Measurements from ENCODE around the gene TNIK. TPM values are rescaled to one million over a fixed set of nuclear protein-coding genes. Genes with fewer than 3 reads are reported as not detected.

TNIK gene
- total and polyA plus RNA-seq, 10 of the 15 experiments (the other 5 are each of a cell fraction or from before 2014, with no cell fraction given) = 13.9 to 74.3 (median 48.2) TPM

DNA sequence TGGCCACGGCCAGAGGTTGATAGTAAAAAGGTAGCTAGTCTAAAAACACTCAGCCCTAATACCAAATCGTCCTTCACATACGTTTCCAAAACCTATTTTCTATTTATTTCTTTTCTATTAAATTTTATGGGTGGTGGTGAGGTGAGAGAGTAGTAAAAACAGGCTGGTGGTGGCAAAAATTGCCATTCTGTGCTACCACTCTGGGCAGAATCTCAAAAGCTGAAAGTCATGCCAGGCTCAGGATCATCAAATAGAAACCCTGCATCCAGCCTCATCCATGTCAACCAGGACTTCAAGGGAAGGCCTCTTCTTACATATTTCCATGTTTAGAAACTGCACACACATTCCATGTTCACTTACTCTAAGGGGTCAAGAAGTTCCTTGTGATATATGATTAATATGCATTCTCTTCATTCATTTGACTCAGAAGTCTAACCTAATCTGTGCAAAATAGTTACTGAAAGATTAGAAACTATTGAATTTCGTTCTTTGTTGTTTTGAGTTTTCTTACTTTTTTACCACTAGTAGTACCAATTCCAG lies 153.1 kb downstream of the TNIK start:
- H3K9ac ChIP-seq (ENCODE audit: control insufficient read depth, insufficient read depth, low read length) = no peak overlapping the region
- no peak overlapping the region for H3K4me3 ChIP-seq
- no peaks in the 10 kb centered on the region for H4K20me1 ChIP-seq (ENCODE audit: control insufficient read depth, insufficient read depth)
- FAIRE-seq (no peak), DNase-seq (ENCODE audit: low read depth, low spot score) (no peak), ATAC-seq (peak; percentile 10)
- H3K36me3 ChIP-seq (ENCODE audit: control insufficient read depth in 2 of 2, insufficient read depth in 2 of 2, low read length in 1 of 2) = no peaks in the 10 kb centered on the region
- no peaks in the 10 kb centered on the region for H3K27me3 ChIP-seq (replicated peaks in 1 of 2; ENCODE audit: control insufficient read depth in 2 of 2, insufficient read depth in 2 of 2, low read length in 1 of 2)
- H3K27ac ChIP-seq (ENCODE audit: control insufficient read depth, insufficient read depth) = peak overlapping the region; percentile 35
- peaks cover 19% of the 10 kb centered on the region; the same call in 2 of the 3 replicates for H3K9me3 ChIP-seq (replicated peaks; ENCODE audit: control insufficient read depth, insufficient read depth, low read length)
- POLR2A ChIA-PET = interaction anchor here (0.6 kb wide), 1 partner anchor 51 kb away, joined by 4 read pairs; no protein-coding TSS in a partner anchor
- H2AFZ ChIP-seq (ENCODE audit: control insufficient read depth, low read depth, low read length) = no peak overlapping the region
- H3K79me2 ChIP-seq (ENCODE audit: control insufficient read depth, insufficient read depth, low read length) = peaks cover 83% of the 10 kb centered on the region
- CTCF ChIA-PET = no interaction called here
- intact Hi-C loops (cut with micrococcal nuclease; ENCODE audit: unreplicated experiment) = no loop called here
- BruUV-seq (replicated peaks) = no TSS peak
- H3K4me2 ChIP-seq (ENCODE audit: control insufficient read depth, insufficient read depth) = no peak overlapping the region
- SMC1A ChIA-PET (ENCODE audit: uncharacterized antibody, unreplicated experiment) = interaction anchor here (1.2 to 1.9 kb wide), 6 partner anchors 10 to 41 kb away, joined by 3 to 6 read pairs (median 4); no protein-coding TSS in a partner anchor
- in situ Hi-C loops (cut with MboI) = no loop called here
- TF ChIP-seq IRF4 (IDR thresholded peaks at IDR 0.05; ENCODE audit: low read depth, low read length) (no peak), MTA3 (IDR thresholded peaks at IDR 0.05; ENCODE audit: borderline replicate concordance, low read length) (no peak), WRNIP1 (IDR thresholded peaks at IDR 0.05; ENCODE audit: borderline replicate concordance, low read depth, low read length) (no peak)
- TF ChIP-seq, protein P1, sequence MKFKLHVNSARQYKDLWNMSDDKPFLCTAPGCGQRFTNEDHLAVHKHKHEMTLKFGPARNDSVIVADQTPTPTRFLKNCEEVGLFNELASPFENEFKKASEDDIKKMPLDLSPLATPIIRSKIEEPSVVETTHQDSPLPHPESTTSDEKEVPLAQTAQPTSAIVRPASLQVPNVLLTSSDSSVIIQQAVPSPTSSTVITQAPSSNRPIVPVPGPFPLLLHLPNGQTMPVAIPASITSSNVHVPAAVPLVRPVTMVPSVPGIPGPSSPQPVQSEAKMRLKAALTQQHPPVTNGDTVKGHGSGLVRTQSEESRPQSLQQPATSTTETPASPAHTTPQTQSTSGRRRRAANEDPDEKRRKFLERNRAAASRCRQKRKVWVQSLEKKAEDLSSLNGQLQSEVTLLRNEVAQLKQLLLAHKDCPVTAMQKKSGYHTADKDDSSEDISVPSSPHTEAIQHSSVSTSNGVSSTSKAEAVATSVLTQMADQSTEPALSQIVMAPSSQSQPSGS (IDR thresholded peaks at IDR 0.05; ENCODE audit: low read length) = no peak
- TF ChIP-seq, protein P2, sequence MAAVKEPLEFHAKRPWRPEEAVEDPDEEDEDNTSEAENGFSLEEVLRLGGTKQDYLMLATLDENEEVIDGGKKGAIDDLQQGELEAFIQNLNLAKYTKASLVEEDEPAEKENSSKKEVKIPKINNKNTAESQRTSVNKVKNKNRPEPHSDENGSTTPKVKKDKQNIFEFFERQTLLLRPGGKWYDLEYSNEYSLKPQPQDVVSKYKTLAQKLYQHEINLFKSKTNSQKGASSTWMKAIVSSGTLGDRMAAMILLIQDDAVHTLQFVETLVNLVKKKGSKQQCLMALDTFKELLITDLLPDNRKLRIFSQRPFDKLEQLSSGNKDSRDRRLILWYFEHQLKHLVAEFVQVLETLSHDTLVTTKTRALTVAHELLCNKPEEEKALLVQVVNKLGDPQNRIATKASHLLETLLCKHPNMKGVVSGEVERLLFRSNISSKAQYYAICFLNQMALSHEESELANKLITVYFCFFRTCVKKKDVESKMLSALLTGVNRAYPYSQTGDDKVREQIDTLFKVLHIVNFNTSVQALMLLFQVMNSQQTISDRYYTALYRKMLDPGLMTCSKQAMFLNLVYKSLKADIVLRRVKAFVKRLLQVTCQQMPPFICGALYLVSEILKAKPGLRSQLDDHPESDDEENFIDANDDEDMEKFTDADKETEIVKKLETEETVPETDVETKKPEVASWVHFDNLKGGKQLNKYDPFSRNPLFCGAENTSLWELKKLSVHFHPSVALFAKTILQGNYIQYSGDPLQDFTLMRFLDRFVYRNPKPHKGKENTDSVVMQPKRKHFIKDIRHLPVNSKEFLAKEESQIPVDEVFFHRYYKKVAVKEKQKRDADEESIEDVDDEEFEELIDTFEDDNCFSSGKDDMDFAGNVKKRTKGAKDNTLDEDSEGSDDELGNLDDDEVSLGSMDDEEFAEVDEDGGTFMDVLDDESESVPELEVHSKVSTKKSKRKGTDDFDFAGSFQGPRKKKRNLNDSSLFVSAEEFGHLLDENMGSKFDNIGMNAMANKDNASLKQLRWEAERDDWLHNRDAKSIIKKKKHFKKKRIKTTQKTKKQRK (IDR thresholded peaks at IDR 0.05; ENCODE audit: low read depth, low read length) = no peak
- TF ChIP-seq, protein P3, sequence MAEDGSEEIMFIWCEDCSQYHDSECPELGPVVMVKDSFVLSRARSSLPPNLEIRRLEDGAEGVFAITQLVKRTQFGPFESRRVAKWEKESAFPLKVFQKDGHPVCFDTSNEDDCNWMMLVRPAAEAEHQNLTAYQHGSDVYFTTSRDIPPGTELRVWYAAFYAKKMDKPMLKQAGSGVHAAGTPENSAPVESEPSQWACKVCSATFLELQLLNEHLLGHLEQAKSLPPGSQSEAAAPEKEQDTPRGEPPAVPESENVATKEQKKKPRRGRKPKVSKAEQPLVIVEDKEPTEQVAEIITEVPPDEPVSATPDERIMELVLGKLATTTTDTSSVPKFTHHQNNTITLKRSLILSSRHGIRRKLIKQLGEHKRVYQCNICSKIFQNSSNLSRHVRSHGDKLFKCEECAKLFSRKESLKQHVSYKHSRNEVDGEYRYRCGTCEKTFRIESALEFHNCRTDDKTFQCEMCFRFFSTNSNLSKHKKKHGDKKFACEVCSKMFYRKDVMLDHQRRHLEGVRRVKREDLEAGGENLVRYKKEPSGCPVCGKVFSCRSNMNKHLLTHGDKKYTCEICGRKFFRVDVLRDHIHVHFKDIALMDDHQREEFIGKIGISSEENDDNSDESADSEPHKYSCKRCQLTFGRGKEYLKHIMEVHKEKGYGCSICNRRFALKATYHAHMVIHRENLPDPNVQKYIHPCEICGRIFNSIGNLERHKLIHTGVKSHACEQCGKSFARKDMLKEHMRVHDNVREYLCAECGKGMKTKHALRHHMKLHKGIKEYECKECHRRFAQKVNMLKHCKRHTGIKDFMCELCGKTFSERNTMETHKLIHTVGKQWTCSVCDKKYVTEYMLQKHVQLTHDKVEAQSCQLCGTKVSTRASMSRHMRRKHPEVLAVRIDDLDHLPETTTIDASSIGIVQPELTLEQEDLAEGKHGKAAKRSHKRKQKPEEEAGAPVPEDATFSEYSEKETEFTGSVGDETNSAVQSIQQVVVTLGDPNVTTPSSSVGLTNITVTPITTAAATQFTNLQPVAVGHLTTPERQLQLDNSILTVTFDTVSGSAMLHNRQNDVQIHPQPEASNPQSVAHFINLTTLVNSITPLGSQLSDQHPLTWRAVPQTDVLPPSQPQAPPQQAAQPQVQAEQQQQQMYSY (CRISPR knock-in tag; IDR thresholded peaks at IDR 0.05) = no peak
- peaks cover 16% of the 10 kb centered on the region for H3K4me1 ChIP-seq (ENCODE audit: control insufficient read depth, insufficient read depth, low read length)
- RAD21 ChIA-PET (ENCODE audit: unreplicated experiment) = no interaction called here
- WGBS (ENCODE audit: insufficient coverage, insufficient replicate concordance, low lambda C conversion rate, missing lambda C conversion rate) = 87% methylated on average over 4 of the region's 4 CpGs

Measured in GM12878 (cell line).